HepG2 (cell line): Measurements from ENCODE around the gene P3H4. TPM values are rescaled to one million over a fixed set of nuclear protein-coding genes. Genes with fewer than 3 reads are reported as not detected.

Experiments
- ATF1 ChIP-seq: IDR thresholded peaks from 2 replicates; pipeline ENCODE4 v1.6.1; 2016; ENCODE audit warnings: mild to moderate bottlenecking, control low read depth
- DNMT3B ChIP-seq: conservative IDR thresholded peaks from 2 replicates; pipeline ENCODE4 v1.6.1; 2016; ENCODE audit warnings: missing biosample characterization, control low read depth
- GTF2F1 ChIP-seq: fragments of 150-350 bp; IDR thresholded peaks from 2 replicates; pipeline ENCODE4 v1.6.1; 2014; ENCODE audit warnings: low read length
- HCFC1 ChIP-seq: fragments of 150-350 bp; IDR thresholded peaks from 2 replicates; pipeline ENCODE4 v1.6.1; 2014; ENCODE audit warnings: low read depth, low read length
- HES4 ChIP-seq: sonication (generic); formaldehyde crosslinking; IDR thresholded peaks from 2 replicates; pipeline ENCODE4 v1.9.0; 2021; ENCODE audit warnings: mild to moderate bottlenecking, missing genetic modification reagents, borderline replicate concordance
- JDP2 ChIP-seq: sonication (generic); formaldehyde crosslinking; IDR thresholded peaks from 2 replicates; pipeline ENCODE4 v1.8.1; 2022; ENCODE audit warnings: missing genetic modification reagents, borderline replicate concordance
- KAT2B ChIP-seq: fragments of 150-350 bp; IDR thresholded peaks from 2 replicates; pipeline ENCODE4 v1.6.1; 2014; ENCODE audit warnings: low read depth, low read length, borderline replicate concordance
- KLF16 ChIP-seq, 2 experiments: sonication (generic) in 1 of 2; formaldehyde crosslinking in 1 of 2; IDR thresholded peaks; 2 replicates each; pipeline versions ENCODE4 v1.6.1 to v1.8.0; 2016 to 2023; ENCODE audit warnings: missing genetic modification reagents in 2 of 2, missing compliant biosample characterization in 1 of 2
- MBNL3 ChIP-seq: fragments of 250-450 bp; sonication (Bioruptor Pico); conservative IDR thresholded peaks from 2 replicates; pipeline ENCODE4 v1.8.0; 2022; ENCODE audit warnings: mild to moderate bottlenecking, inconsistent platforms
- NR2F6 ChIP-seq, 2 experiments: IDR thresholded peaks; 2 replicates each; pipeline ENCODE4 v1.6.1; 2016; ENCODE audit warnings: antibody characterized with exemption in 1 of 2, mild to moderate bottlenecking in 1 of 2
- PPARG ChIP-seq: conservative IDR thresholded peaks from 2 replicates; pipeline ENCODE4 v1.6.1; 2016; ENCODE audit warnings: missing biosample characterization, missing genetic modification reagents
- RBM39 ChIP-seq: fragments of 200-400 bp; formaldehyde crosslinking; IDR thresholded peaks from one replicate; pipeline ENCODE4 v1.6.1; 2018; ENCODE audit warnings: antibody characterized with exemption, mild to moderate bottlenecking, low read depth, low read length; ENCODE audit not compliant: poor library complexity, severe bottlenecking
- RFX5 ChIP-seq: IDR thresholded peaks from 2 replicates; pipeline ENCODE4 v1.6.1; 2011; ENCODE audit warnings: low read depth, low read length, improper control_type of control experiment
- RXRB ChIP-seq: IDR thresholded peaks from 2 replicates; pipeline ENCODE4 v1.6.1; 2016; ENCODE audit warnings: borderline replicate concordance, missing genetic modification reagents, missing compliant biosample characterization
- SAP130 ChIP-seq: IDR thresholded peaks from 2 replicates; pipeline ENCODE4 v1.6.1; 2016; ENCODE audit warnings: low read depth
- U2AF2 ChIP-seq: fragments of 200-400 bp; formaldehyde crosslinking; IDR thresholded peaks from 2 replicates; pipeline ENCODE4 v1.6.1; 2017; ENCODE audit warnings: low read depth, mild to moderate bottlenecking, low read length
- ZNF556 ChIP-seq: sonication (generic); formaldehyde crosslinking; IDR thresholded peaks from 2 replicates; pipeline ENCODE4 v1.4.0; 2020; ENCODE audit warnings: mild to moderate bottlenecking, missing genetic modification reagents, borderline replicate concordance
- ZNF670 ChIP-seq: sonication (generic); formaldehyde crosslinking; IDR thresholded peaks from 2 replicates; pipeline ENCODE4 v1.8.0; 2022; ENCODE audit warnings: mild to moderate bottlenecking, missing genetic modification reagents, borderline replicate concordance
- ZNF839 ChIP-seq: sonication (generic); formaldehyde crosslinking; IDR thresholded peaks from 2 replicates; pipeline ENCODE4 v1.4.0; 2020; ENCODE audit warnings: missing genetic modification reagents, mild to moderate bottlenecking, borderline replicate concordance
- ZSCAN22 ChIP-seq: sonication (generic); formaldehyde crosslinking; IDR thresholded peaks from 2 replicates; pipeline ENCODE4 v1.4.0; 2020; ENCODE audit warnings: mild to moderate bottlenecking, missing genetic modification reagents
- polyA plus RNA-seq, 8 experiments: library from polyadenylated mRNA; depleted of rRNA in 3 of 8; stranded (reverse) in 7 of 8; unstranded in 1 of 8; fragments of >200 nt; fragmentation: Illumina TruSeq in 4 of 8; extraction: Trizol in 4 of 8; gene quantifications; 2 replicates each; pipeline versions ENCODE4 v1.2.1 to v1.2.3, GENCODE V29; 2011 to 2016; ENCODE audit warnings: low read depth in 4 of 8, missing spikeins in 1 of 8, mixed read lengths in 1 of 8; ENCODE audit not compliant: insufficient read depth in 1 of 8
- total RNA-seq, 5 experiments: library from RNA; depleted of rRNA; stranded (reverse); fragments of >200 nt; fragmentation: Illumina TruSeq; extraction: Trizol; gene quantifications; 2 replicates each; pipeline ENCODE4 v1.2.3, GENCODE V29; 2016; ENCODE audit warnings: low read depth in 1 of 5
- TF ChIP-seq, protein P1 (sequence below): sonication (generic); formaldehyde crosslinking; IDR thresholded peaks from 2 replicates; pipeline ENCODE4 v1.9.0; 2022; ENCODE audit warnings: missing genetic modification reagents, mild to moderate bottlenecking, borderline replicate concordance
- TF ChIP-seq, protein P2 (sequence below): sonication (generic); formaldehyde crosslinking; IDR thresholded peaks from 2 replicates; pipeline ENCODE4 v1.4.0; 2020; ENCODE audit warnings: mild to moderate bottlenecking, missing genetic modification reagents, borderline replicate concordance
- TF ChIP-seq, protein P3 (sequence below): sonication (generic); formaldehyde crosslinking; conservative IDR thresholded peaks from 2 replicates; pipeline ENCODE4 v1.4.0; 2020; ENCODE audit warnings: missing genetic modification reagents

P3H4 gene
- total and polyA plus RNA-seq, 2 of the 13 experiments (the other 11 are each of a cell fraction or from before 2014, with no cell fraction given): 37.1 to 50.6 TPM

DNA sequence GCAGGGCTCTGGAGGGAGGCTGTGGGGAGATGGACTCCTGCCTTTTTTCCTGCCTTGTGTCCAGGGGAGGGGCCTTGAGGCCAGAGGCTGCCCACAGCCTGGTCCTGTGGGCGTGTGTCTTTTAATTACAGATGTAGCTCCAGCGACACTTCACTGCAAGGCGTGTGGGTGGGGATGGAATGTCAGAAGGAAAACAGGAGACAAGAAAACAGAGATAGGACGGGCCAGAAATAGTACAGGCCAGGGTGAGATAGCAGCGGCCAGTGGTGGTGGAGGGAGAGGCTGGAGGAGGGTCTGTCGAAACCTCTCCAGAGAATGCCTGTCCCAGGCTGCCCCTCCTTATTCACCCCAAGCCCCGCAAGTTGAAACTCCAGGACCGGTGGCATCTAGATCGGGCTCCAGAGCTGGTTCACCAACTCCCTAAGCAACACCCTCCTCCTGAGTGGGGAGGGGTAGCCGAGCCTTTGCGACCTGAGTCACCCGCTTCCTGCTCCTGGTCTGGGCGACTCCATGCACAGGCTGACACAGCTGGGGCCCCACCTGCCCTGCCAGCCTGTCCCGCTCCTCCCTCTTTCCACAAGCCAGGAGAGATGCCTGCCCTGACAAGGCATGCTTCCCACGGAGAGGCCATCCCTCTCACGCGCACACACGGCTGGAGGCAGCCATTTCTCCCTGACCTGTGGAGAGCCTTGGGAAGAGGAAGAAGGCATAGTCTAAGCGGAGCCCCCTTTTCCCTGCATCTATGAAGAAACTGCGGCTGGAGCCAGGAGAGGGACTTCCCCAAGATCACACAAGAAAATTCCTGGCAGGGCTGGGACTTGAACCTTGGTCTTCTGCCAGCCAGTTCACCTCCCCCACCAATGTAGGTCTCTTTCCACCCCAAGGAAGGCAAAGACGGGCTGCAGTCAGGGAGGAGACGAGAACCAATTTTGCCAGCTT lies 18.6 kb downstream of the P3H4 start (continued):
- TF ChIP-seq, protein P1, sequence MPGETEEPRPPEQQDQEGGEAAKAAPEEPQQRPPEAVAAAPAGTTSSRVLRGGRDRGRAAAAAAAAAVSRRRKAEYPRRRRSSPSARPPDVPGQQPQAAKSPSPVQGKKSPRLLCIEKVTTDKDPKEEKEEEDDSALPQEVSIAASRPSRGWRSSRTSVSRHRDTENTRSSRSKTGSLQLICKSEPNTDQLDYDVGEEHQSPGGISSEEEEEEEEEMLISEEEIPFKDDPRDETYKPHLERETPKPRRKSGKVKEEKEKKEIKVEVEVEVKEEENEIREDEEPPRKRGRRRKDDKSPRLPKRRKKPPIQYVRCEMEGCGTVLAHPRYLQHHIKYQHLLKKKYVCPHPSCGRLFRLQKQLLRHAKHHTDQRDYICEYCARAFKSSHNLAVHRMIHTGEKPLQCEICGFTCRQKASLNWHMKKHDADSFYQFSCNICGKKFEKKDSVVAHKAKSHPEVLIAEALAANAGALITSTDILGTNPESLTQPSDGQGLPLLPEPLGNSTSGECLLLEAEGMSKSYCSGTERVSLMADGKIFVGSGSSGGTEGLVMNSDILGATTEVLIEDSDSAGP: peak; percentile 48; the same call in 1 of the 2 replicates
- TF ChIP-seq ZSCAN22: no peak
- TF ChIP-seq JDP2: no peak
- no peak for TF ChIP-seq KAT2B
- no peak for TF ChIP-seq ZNF556 (CRISPR knock-in tag)
- TF ChIP-seq RBM39: no peak
- TF ChIP-seq HCFC1: no peak
- TF ChIP-seq, protein P2, sequence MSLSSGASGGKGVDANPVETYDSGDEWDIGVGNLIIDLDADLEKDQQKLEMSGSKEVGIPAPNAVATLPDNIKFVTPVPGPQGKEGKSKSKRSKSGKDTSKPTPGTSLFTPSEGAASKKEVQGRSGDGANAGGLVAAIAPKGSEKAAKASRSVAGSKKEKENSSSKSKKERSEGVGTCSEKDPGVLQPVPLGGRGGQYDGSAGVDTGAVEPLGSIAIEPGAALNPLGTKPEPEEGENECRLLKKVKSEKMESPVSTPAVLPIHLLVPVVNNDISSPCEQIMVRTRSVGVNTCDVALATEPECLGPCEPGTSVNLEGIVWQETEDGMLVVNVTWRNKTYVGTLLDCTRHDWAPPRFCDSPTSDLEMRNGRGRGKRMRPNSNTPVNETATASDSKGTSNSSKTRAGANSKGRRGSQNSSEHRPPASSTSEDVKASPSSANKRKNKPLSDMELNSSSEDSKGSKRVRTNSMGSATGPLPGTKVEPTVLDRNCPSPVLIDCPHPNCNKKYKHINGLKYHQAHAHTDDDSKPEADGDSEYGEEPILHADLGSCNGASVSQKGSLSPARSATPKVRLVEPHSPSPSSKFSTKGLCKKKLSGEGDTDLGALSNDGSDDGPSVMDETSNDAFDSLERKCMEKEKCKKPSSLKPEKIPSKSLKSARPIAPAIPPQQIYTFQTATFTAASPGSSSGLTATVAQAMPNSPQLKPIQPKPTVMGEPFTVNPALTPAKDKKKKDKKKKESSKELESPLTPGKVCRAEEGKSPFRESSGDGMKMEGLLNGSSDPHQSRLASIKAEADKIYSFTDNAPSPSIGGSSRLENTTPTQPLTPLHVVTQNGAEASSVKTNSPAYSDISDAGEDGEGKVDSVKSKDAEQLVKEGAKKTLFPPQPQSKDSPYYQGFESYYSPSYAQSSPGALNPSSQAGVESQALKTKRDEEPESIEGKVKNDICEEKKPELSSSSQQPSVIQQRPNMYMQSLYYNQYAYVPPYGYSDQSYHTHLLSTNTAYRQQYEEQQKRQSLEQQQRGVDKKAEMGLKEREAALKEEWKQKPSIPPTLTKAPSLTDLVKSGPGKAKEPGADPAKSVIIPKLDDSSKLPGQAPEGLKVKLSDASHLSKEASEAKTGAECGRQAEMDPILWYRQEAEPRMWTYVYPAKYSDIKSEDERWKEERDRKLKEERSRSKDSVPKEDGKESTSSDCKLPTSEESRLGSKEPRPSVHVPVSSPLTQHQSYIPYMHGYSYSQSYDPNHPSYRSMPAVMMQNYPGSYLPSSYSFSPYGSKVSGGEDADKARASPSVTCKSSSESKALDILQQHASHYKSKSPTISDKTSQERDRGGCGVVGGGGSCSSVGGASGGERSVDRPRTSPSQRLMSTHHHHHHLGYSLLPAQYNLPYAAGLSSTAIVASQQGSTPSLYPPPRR (CRISPR knock-in tag): no peak
- no peak for TF ChIP-seq MBNL3 (CRISPR knock-in tag)
- TF ChIP-seq KLF16 (CRISPR knock-in tag; IDR thresholded peaks at IDR 0.05): peak in 1 of 2 experiments; percentile 12; a peak in 1 of 4 replicates
- TF ChIP-seq PPARG (CRISPR knock-in tag): no peak
- no peak for TF ChIP-seq GTF2F1
- TF ChIP-seq SAP130 (CRISPR knock-in tag): peak; percentile 80
- no peak for TF ChIP-seq HES4 (CRISPR knock-in tag)
- no peak for TF ChIP-seq ATF1 (CRISPR knock-in tag)
- TF ChIP-seq, protein P3, sequence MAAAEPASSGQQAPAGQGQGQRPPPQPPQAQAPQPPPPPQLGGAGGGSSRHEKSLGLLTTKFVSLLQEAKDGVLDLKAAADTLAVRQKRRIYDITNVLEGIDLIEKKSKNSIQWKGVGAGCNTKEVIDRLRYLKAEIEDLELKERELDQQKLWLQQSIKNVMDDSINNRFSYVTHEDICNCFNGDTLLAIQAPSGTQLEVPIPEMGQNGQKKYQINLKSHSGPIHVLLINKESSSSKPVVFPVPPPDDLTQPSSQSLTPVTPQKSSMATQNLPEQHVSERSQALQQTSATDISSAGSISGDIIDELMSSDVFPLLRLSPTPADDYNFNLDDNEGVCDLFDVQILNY (CRISPR knock-in tag): 0 out of 2 replicates have a peak, but pooled peaks have one; percentile 0
- TF ChIP-seq ZNF670 (CRISPR knock-in tag): peak; percentile 30; the same call in 1 of the 2 replicates
- TF ChIP-seq RXRB (CRISPR knock-in tag): no peak
- TF ChIP-seq RFX5: no peak
- TF ChIP-seq U2AF2: no peak
- no peak for TF ChIP-seq ZNF839
- no peak for TF ChIP-seq NR2F6 (IDR thresholded peaks at IDR 0.05)
- TF ChIP-seq NR2F6 (CRISPR knock-in tag; IDR thresholded peaks at IDR 0.05): 0 out of 2 replicates have a peak, but pooled peaks have one; percentile 25
- TF ChIP-seq DNMT3B (CRISPR knock-in tag): no peak
